ENCODE measurements around the gene APPL2. TPM values are rescaled to one million over a fixed set of nuclear protein-coding genes. Genes with fewer than 3 reads are reported as not detected.

APPL2 gene
- total and polyA plus RNA-seq, 5 donors from 2014 or later = 11.4 to 58.3 (median 14.6) TPM

GRCh38 chr12:105168006-105168405, 68.0 kb downstream of the APPL2 start:
- DNase-seq (no peak), ATAC-seq (ENCODE audit: low read depth in 2 of 2) (no peak)
- peaks cover 0 to 8% (median 4%) of the 10 kb centered on the region in 4 donors for H3K4me1 Mint-ChIP-seq
- H3K9me3 Mint-ChIP-seq = no peaks in the 10 kb centered on the region
- no peaks in the 10 kb centered on the region for H3K27me3 ChIP-seq (ENCODE audit: control insufficient read depth, insufficient read depth, low read length)
- H3K4me1 ChIP-seq (ENCODE audit: control insufficient read depth, insufficient read depth, low read length, poor library complexity, severe bottlenecking) = no peaks in the 10 kb centered on the region
- no peak overlapping the region for H3K27ac Mint-ChIP-seq
- peaks cover 75% of the 10 kb centered on the region for H3K36me3 ChIP-seq (ENCODE audit: control insufficient read depth, insufficient read depth, low read length)
- H3K4me3 Mint-ChIP-seq = no peak overlapping the region
- no peaks in the 10 kb centered on the region for H3K27me3 Mint-ChIP-seq
- H3K27ac ChIP-seq (ENCODE audit: insufficient read depth, low read length, poor library complexity, severe bottlenecking) = no peak overlapping the region
- no peak overlapping the region for H3K4me3 ChIP-seq (ENCODE audit: low read depth, low read length)
- H3K36me3 Mint-ChIP-seq = peaks cover 17% of the 10 kb centered on the region
- no peaks in the 10 kb centered on the region for H3K9me3 ChIP-seq (ENCODE audit: control insufficient read depth in 2 of 2, low read length in 2 of 2)

- no peaks in the 10 kb centered on the region for H3K27me3 ChIP-seq (ENCODE audit: control insufficient read depth, insufficient read depth, low read length)
- Mint-ChIP-seq H3K27ac (no peak overlapping the region), H3K4me1 (peaks cover 0 to 8% (median 2%) of the 10 kb centered on the region in 4 donors), H3K27me3 (no peaks in the 10 kb centered on the region), H3K9me3 (no peaks in the 10 kb centered on the region), H3K4me3 (no peak overlapping the region), H3K36me3 (peaks cover 18% of the 10 kb centered on the region)
- no peak overlapping the region for H3K4me3 ChIP-seq (ENCODE audit: low read depth, low read length)
- DNase-seq (no peak), ATAC-seq (ENCODE audit: low read depth in 2 of 2) (no peak)
- H3K36me3 ChIP-seq (ENCODE audit: control insufficient read depth, insufficient read depth, low read length) = peaks cover 73% of the 10 kb centered on the region
- H3K4me1 ChIP-seq (ENCODE audit: control insufficient read depth, insufficient read depth, low read length, poor library complexity, severe bottlenecking) = no peaks in the 10 kb centered on the region
- H3K27ac ChIP-seq (ENCODE audit: insufficient read depth, low read length, poor library complexity, severe bottlenecking) = peak overlapping the region; percentile 2
- no peaks in the 10 kb centered on the region for H3K9me3 ChIP-seq (ENCODE audit: control insufficient read depth in 2 of 2, low read length in 2 of 2)
Measured at GRCh38 chr12:105167346-105167745, 68.6 kb downstream of the APPL2 start.

- Mint-ChIP-seq H3K9me3 (no peaks in the 10 kb centered on the region), H3K27ac (peak overlapping the region in 1 of 3 donors; percentile 3), H3K4me1 (peaks cover 0 to 5% (median 2%) of the 10 kb centered on the region in 4 donors), H3K27me3 (no peaks in the 10 kb centered on the region), H3K4me3 (no peak overlapping the region), H3K36me3 (peaks cover 22% of the 10 kb centered on the region)
- no peak for ATAC-seq (ENCODE audit: low read depth in 2 of 2)
- no peaks in the 10 kb centered on the region for H3K9me3 ChIP-seq (ENCODE audit: control insufficient read depth in 2 of 2, low read length in 2 of 2)
- H3K27me3 ChIP-seq (ENCODE audit: control insufficient read depth, insufficient read depth, low read length) = no peaks in the 10 kb centered on the region
- H3K36me3 ChIP-seq (ENCODE audit: control insufficient read depth, insufficient read depth, low read length) = peaks cover 78% of the 10 kb centered on the region
- H3K4me1 ChIP-seq (ENCODE audit: control insufficient read depth, insufficient read depth, low read length, poor library complexity, severe bottlenecking) = no peaks in the 10 kb centered on the region
- no peak overlapping the region for H3K27ac ChIP-seq (ENCODE audit: insufficient read depth, low read length, poor library complexity, severe bottlenecking)
- no peak for DNase-seq
- no peak overlapping the region for H3K4me3 ChIP-seq (ENCODE audit: low read depth, low read length)
Measured at GRCh38 chr12:105166736-105167135, 69.2 kb downstream of the APPL2 start.

GRCh38 chr12:105164068-105164467, 71.9 kb downstream of the APPL2 start:
- no peak for DNase-seq
- no peak overlapping the region for H3K27ac Mint-ChIP-seq
- no peak overlapping the region for H3K27ac ChIP-seq (ENCODE audit: insufficient read depth, low read length, poor library complexity, severe bottlenecking)
- H3K27me3 ChIP-seq (ENCODE audit: control insufficient read depth, insufficient read depth, low read length) = no peaks in the 10 kb centered on the region
- peaks cover 27% of the 10 kb centered on the region for H3K36me3 Mint-ChIP-seq
- H3K9me3 Mint-ChIP-seq = no peaks in the 10 kb centered on the region
- ATAC-seq (ENCODE audit: low read depth in 2 of 2) = no peak
- no peaks in the 10 kb centered on the region for H3K4me1 ChIP-seq (ENCODE audit: control insufficient read depth, insufficient read depth, low read length, poor library complexity, severe bottlenecking)
- no peaks in the 10 kb centered on the region for H3K9me3 ChIP-seq (ENCODE audit: control insufficient read depth in 2 of 2, low read length in 2 of 2)
- no peak overlapping the region for H3K4me3 Mint-ChIP-seq
- peaks cover 0 to 7% (median 2%) of the 10 kb centered on the region in 4 donors for H3K4me1 Mint-ChIP-seq
- H3K27me3 Mint-ChIP-seq = no peaks in the 10 kb centered on the region
- H3K4me3 ChIP-seq (ENCODE audit: low read depth, low read length) = no peak overlapping the region
- H3K36me3 ChIP-seq (ENCODE audit: control insufficient read depth, insufficient read depth, low read length) = peaks cover 79% of the 10 kb centered on the region

GRCh38 chr12:105162174-105162573, 73.8 kb downstream of the APPL2 start:
- Mint-ChIP-seq H3K4me1 (peaks cover 0 to 9% (median 2%) of the 10 kb centered on the region in 4 donors), H3K9me3 (no peaks in the 10 kb centered on the region), H3K27ac (no peak overlapping the region), H3K4me3 (no peak overlapping the region), H3K36me3 (peaks cover 37% of the 10 kb centered on the region), H3K27me3 (no peaks in the 10 kb centered on the region)
- DNase-seq (no peak), ATAC-seq (ENCODE audit: low read depth in 2 of 2) (no peak)
- H3K4me3 ChIP-seq (ENCODE audit: low read depth, low read length) = no peak overlapping the region
- no peak overlapping the region for H3K27ac ChIP-seq (ENCODE audit: insufficient read depth, low read length, poor library complexity, severe bottlenecking)
- H3K36me3 ChIP-seq (ENCODE audit: control insufficient read depth, insufficient read depth, low read length) = peaks cover 80% of the 10 kb centered on the region
- no peaks in the 10 kb centered on the region for H3K4me1 ChIP-seq (ENCODE audit: control insufficient read depth, insufficient read depth, low read length, poor library complexity, severe bottlenecking)
- H3K9me3 ChIP-seq (ENCODE audit: control insufficient read depth in 2 of 2, low read length in 2 of 2) = no peaks in the 10 kb centered on the region
- H3K27me3 ChIP-seq (ENCODE audit: control insufficient read depth, insufficient read depth, low read length) = no peaks in the 10 kb centered on the region

GRCh38 chr12:105158876-105159275, 77.1 kb downstream of the APPL2 start:
- no peaks in the 10 kb centered on the region for H3K9me3 ChIP-seq (ENCODE audit: control insufficient read depth in 2 of 2, low read length in 2 of 2)
- no peak overlapping the region for H3K4me3 ChIP-seq (ENCODE audit: low read depth, low read length)
- peaks cover 70% of the 10 kb centered on the region for H3K36me3 ChIP-seq (ENCODE audit: control insufficient read depth, insufficient read depth, low read length)
- no peak for ATAC-seq (ENCODE audit: low read depth in 2 of 2)
- H3K9me3 Mint-ChIP-seq = peaks cover 0 to 1% (median 0%) of the 10 kb centered on the region in 7 donors
- no peak overlapping the region for H3K27ac Mint-ChIP-seq
- DNase-seq = no peak
- H3K27me3 Mint-ChIP-seq = no peaks in the 10 kb centered on the region
- H3K36me3 Mint-ChIP-seq = peaks cover 45% of the 10 kb centered on the region
- H3K4me1 ChIP-seq (ENCODE audit: control insufficient read depth, insufficient read depth, low read length, poor library complexity, severe bottlenecking) = no peaks in the 10 kb centered on the region
- H3K4me1 Mint-ChIP-seq = peaks cover 0 to 12% (median 4%) of the 10 kb centered on the region in 4 donors
- no peak overlapping the region for H3K4me3 Mint-ChIP-seq
- H3K27ac ChIP-seq (ENCODE audit: insufficient read depth, low read length, poor library complexity, severe bottlenecking) = no peak overlapping the region
- H3K27me3 ChIP-seq (ENCODE audit: control insufficient read depth, insufficient read depth, low read length) = no peaks in the 10 kb centered on the region

- Mint-ChIP-seq H3K27ac (peak overlapping the region in 1 of 3 donors; percentile 42), H3K4me1 (peaks cover 0 to 12% (median 4%) of the 10 kb centered on the region in 4 donors), H3K36me3 (peaks cover 41% of the 10 kb centered on the region), H3K4me3 (no peak overlapping the region), H3K9me3 (peaks cover 0 to 1% (median 0%) of the 10 kb centered on the region in 7 donors), H3K27me3 (no peaks in the 10 kb centered on the region)
- H3K4me3 ChIP-seq (ENCODE audit: low read depth, low read length) = no peak overlapping the region
- ATAC-seq (ENCODE audit: low read depth in 2 of 2) = no peak
- peaks cover 68% of the 10 kb centered on the region for H3K36me3 ChIP-seq (ENCODE audit: control insufficient read depth, insufficient read depth, low read length)
- no peaks in the 10 kb centered on the region for H3K4me1 ChIP-seq (ENCODE audit: control insufficient read depth, insufficient read depth, low read length, poor library complexity, severe bottlenecking)
- H3K27ac ChIP-seq (ENCODE audit: insufficient read depth, low read length, poor library complexity, severe bottlenecking) = no peak overlapping the region
- no peak for DNase-seq
- no peaks in the 10 kb centered on the region for H3K27me3 ChIP-seq (ENCODE audit: control insufficient read depth, insufficient read depth, low read length)
- H3K9me3 ChIP-seq (ENCODE audit: control insufficient read depth in 2 of 2, low read length in 2 of 2) = no peaks in the 10 kb centered on the region
Measured at GRCh38 chr12:105157606-105158005, 78.4 kb downstream of the APPL2 start.

- Mint-ChIP-seq H3K27me3 (no peaks in the 10 kb centered on the region), H3K9me3 (peaks cover 0 to 1% (median 0%) of the 10 kb centered on the region in 7 donors), H3K4me3 (no peak overlapping the region), H3K27ac (peak overlapping the region in 1 of 3 donors; percentile 69), H3K4me1 (peaks cover 0 to 12% (median 2%) of the 10 kb centered on the region in 4 donors), H3K36me3 (peaks cover 36% of the 10 kb centered on the region)
- Histone ChIP-seq H3K27ac (ENCODE audit: insufficient read depth, low read length, poor library complexity, severe bottlenecking) (no peak overlapping the region), H3K4me3 (ENCODE audit: low read depth, low read length) (no peak overlapping the region), H3K9me3 (ENCODE audit: control insufficient read depth in 2 of 2, low read length in 2 of 2) (no peaks in the 10 kb centered on the region), H3K27me3 (ENCODE audit: control insufficient read depth, insufficient read depth, low read length) (no peaks in the 10 kb centered on the region), H3K4me1 (ENCODE audit: control insufficient read depth, insufficient read depth, low read length, poor library complexity, severe bottlenecking) (no peaks in the 10 kb centered on the region), H3K36me3 (ENCODE audit: control insufficient read depth, insufficient read depth, low read length) (peaks cover 73% of the 10 kb centered on the region)
- DNase-seq = no peak
- no peak for ATAC-seq (ENCODE audit: low read depth in 2 of 2)
Measured at GRCh38 chr12:105156260-105156659, 79.7 kb downstream of the APPL2 start.

Measured in CD4-positive, CD25-positive, alpha-beta regulatory T cell (primary cell).